Measurements from ENCODE around the gene EIF1AY. TPM values are rescaled to one million over a fixed set of nuclear protein-coding genes. Genes with fewer than 3 reads are reported as not detected.

Gene EIF1AY
- polyA plus RNA-seq, 2 of the 4 experiments (the other 2 are of a cell fraction), result 56.0 to 59.4 TPM

GRCh38 chrY:20581687-20582086 is 6.1 kb downstream of the EIF1AY start:
- no peak for DNase-seq (ENCODE audit: low read depth in 1 of 2, low spot score in 1 of 2)
- no peak for FAIRE-seq
- ChIA-PET POLR2A (no interaction called here), CTCF (no interaction called here)
- no peak for ATAC-seq
- Histone ChIP-seq H3K4me1 (peaks cover 6% of the 10 kb centered on the region; the same call in 1 of the 3 replicates), H3K4me2 (peak overlapping the region; percentile 12; the same call in 1 of the 3 replicates), H3K4me3 (no peak overlapping the region), H3K27ac (no peak overlapping the region), H3K9me3 (no peaks in the 10 kb centered on the region)
- no peak for TF ChIP-seq PBX3 (IDR thresholded peaks at IDR 0.05)
- 29% methylated on average over 3 of the region's 3 CpGs for WGBS (ENCODE audit: missing lambda C conversion rate)

- POLR2A ChIA-PET, result no interaction called here
- CTCF ChIA-PET, result no interaction called here
- Histone ChIP-seq H3K27ac (no peak overlapping the region), H3K4me2 (no peak overlapping the region), H3K4me1 (peaks cover 5% of the 10 kb centered on the region; the same call in 1 of the 3 replicates), H3K4me3 (no peak overlapping the region), H3K9me3 (no peaks in the 10 kb centered on the region)
- FAIRE-seq, result no peak
- WGBS (ENCODE audit: missing lambda C conversion rate), result 97% methylated on average over 4 of the region's 4 CpGs
- no peak for TF ChIP-seq HEYL (CRISPR knock-in tag; IDR thresholded peaks at IDR 0.05)
- TF ChIP-seq JUN (IDR thresholded peaks at IDR 0.05), result no peak
- TF ChIP-seq HOXA7 (CRISPR knock-in tag; IDR thresholded peaks at IDR 0.05), result no peak
- TF ChIP-seq CBX8 (IDR thresholded peaks at IDR 0.05), result no peak
- TF ChIP-seq REST (IDR thresholded peaks at IDR 0.05), result no peak
- no peak for TF ChIP-seq ZFP36 (IDR thresholded peaks at IDR 0.05; ENCODE audit: borderline replicate concordance, partially characterized antibody)
- no peak for TF ChIP-seq BCL3 (IDR thresholded peaks at IDR 0.05)
- no peak for TF ChIP-seq E2F6 (IDR thresholded peaks at IDR 0.05; ENCODE audit: borderline replicate concordance, low read depth)
- TF ChIP-seq ELK1 (IDR thresholded peaks at IDR 0.05; ENCODE audit: low read depth, low read length), result no peak
- no peak for TF ChIP-seq ZSCAN20 (CRISPR knock-in tag; IDR thresholded peaks at IDR 0.05)
- no peak for TF ChIP-seq MAX (IDR thresholded peaks at IDR 0.05)
- TF ChIP-seq RARB (CRISPR knock-in tag; IDR thresholded peaks at IDR 0.05), result no peak
- TF ChIP-seq CTCF (IDR thresholded peaks at IDR 0.05), result no peak
- no peak for TF ChIP-seq TFCP2L1 (CRISPR knock-in tag; IDR thresholded peaks at IDR 0.05)
- TF ChIP-seq POLR2AphosphoS2 (conservative IDR thresholded peaks at IDR 0.05; ENCODE audit: low read length), result no peak
- no peak for TF ChIP-seq BHLHE40 (IDR thresholded peaks at IDR 0.05; ENCODE audit: low read depth, low read length)
- no peak for TF ChIP-seq RCOR1 (IDR thresholded peaks at IDR 0.05; ENCODE audit: low read depth, low read length)
- no peak for TF ChIP-seq RAD21 (conservative IDR thresholded peaks at IDR 0.05 in 1 of 2, IDR thresholded peaks at IDR 0.05 in 1 of 2)
- no peak for TF ChIP-seq HMGXB4 (CRISPR knock-in tag; IDR thresholded peaks at IDR 0.05; ENCODE audit: borderline replicate concordance)
- TF ChIP-seq NR3C1 (IDR thresholded peaks at IDR 0.05), result no peak
- no peak for DNase-seq (ENCODE audit: low read depth in 1 of 2, low spot score in 1 of 2)
- no peak for ATAC-seq
Observed at GRCh38 chrY:20586161-20586560, 10.6 kb downstream of the EIF1AY start.
